Testis (tissue), 2 donors: ENCODE measurements around the gene MAGOHB.

Experiments used
- POLR2A ChIP-seq: fragments of 450-650 bp; IDR thresholded peaks from one replicate; pipeline ENCODE4 v1.6.1; 2017; ENCODE audit warnings: antibody characterized with exemption, mild to moderate bottlenecking, moderate library complexity
- TF ChIP-seq, protein P1 (sequence below), 3 experiments: fragments of 450-650 bp in 2 of 3; fragments of 200-600 bp in 1 of 3; sonication (generic) in 1 of 3; IDR thresholded peaks; one replicate each; pipeline ENCODE4 v1.5.1; 2016 to 2019; ENCODE audit warnings: antibody characterized with exemption in 3 of 3, mild to moderate bottlenecking in 2 of 3, moderate library complexity in 1 of 3

DNA sequence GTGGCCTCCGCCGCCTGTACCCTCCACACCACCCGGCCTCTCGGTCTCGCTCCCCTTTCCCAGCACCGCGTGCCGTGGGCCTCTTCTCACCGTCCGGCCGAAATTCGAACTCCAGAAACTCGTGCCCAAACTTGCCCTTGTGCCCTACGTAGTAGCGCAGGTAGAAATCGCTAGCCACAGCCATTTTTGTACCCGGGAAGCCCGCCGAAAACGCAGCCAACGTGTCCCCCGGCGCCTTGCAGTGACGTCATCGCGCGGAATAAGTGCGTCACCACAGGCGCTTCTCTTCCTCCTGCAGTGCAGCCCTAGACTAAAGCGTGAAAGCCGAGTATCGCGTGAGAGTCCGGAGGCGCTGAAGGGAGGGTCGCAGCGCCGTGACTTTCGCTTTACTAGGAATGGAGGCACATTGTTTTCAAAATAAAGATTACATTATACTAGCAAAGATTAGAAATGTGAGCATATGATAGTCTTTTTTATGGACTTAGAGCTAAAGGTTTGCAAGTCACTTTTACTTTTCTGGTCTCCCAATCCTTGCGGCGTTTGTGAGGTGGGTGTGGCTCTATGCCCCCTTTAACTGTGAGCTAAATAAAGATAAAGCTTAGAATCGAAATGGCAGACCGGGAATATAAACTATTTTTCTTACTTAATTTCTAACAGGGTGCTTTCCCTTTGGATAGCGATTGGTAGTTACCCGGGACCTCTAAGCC is at the start of gene MAGOHB:
- TF ChIP-seq, protein P1, sequence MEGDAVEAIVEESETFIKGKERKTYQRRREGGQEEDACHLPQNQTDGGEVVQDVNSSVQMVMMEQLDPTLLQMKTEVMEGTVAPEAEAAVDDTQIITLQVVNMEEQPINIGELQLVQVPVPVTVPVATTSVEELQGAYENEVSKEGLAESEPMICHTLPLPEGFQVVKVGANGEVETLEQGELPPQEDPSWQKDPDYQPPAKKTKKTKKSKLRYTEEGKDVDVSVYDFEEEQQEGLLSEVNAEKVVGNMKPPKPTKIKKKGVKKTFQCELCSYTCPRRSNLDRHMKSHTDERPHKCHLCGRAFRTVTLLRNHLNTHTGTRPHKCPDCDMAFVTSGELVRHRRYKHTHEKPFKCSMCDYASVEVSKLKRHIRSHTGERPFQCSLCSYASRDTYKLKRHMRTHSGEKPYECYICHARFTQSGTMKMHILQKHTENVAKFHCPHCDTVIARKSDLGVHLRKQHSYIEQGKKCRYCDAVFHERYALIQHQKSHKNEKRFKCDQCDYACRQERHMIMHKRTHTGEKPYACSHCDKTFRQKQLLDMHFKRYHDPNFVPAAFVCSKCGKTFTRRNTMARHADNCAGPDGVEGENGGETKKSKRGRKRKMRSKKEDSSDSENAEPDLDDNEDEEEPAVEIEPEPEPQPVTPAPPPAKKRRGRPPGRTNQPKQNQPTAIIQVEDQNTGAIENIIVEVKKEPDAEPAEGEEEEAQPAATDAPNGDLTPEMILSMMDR (IDR thresholded peaks at IDR 0.05) = peak in 2 of 3 experiments; percentile 13 to 25
- TF ChIP-seq POLR2A = peak; percentile 25
